C1 segment of cervical spinal cord (tissue), 14 donors: ENCODE measurements around the gene SEPTIN10.
"Not testable (repeated sequence)": the region's sequence is repeated elsewhere in the genome, so short reads cannot be mapped to it uniquely, and the experiment has no call there.

ENCODE experiments used
- DNase-seq, 14 donors: peaks; one replicate each; lab custom pipeline; 2025; lab: John Stamatoyannopoulos, UW

SEPTIN10 gene

DNA sequence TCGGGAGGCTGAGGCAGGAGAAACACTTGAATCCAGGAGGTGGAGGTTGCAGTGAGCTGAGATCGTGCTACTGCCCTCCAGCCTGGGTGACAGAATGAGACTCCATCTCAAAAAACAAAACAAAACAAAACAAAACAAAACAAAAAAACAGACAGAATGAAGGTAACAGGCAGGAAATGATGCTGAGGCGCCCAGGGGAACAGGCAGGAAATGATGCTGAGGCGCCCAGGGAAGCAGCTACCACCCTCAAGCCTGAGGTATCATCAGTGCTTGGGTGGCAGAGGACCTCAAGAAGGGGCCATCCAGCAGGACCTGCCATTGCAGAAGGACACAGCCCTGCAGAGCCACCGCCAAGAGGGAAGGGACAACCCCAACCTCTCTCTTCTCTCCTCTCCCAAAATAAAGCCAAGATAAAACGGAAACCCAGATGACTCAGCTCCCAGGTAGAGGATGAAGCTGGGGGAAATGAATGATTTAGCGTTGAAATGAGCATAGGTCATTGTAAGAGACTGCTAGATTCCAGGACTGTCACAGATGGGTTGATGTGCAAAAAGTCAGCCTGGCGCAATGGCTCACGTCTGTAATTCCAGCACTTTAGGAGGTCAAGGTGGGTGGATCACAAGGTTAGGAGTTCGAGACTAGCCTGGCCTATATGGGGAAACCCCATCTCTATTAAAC lies 19.7 kb upstream of the SEPTIN10 start:
- no peak for DNase-seq

DNA sequence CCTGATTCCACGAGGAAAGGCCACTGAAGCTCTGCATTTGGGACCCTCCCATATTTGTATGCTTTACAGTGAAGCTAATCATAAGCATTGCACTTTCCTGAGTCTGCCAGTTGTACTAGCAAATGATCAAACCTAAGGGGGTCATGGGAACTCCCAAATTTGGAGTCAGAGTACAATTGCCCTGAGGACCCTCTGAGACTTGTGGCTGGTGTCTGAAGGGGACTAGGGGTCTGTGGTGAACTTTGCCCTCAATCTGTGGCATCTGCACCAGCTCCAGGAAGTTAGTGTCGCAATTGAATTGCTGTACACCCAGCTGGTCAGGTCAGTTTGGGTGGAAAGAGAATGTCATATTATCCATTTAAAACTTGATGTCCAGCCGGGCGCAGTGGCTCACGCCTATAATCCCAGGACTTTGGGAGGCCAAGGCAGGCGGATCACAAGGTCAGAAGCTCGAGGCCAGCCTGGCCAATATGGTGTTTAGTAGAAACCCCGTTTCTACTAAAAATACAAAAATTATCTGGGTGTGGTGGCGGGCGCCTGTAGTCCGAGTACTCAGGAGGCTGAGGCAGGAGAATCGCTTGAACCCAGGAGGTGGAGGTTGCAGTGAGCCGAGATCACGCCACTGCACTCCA lies 18.5 kb upstream of the SEPTIN10 start:
- DNase-seq, result no peak

DNA sequence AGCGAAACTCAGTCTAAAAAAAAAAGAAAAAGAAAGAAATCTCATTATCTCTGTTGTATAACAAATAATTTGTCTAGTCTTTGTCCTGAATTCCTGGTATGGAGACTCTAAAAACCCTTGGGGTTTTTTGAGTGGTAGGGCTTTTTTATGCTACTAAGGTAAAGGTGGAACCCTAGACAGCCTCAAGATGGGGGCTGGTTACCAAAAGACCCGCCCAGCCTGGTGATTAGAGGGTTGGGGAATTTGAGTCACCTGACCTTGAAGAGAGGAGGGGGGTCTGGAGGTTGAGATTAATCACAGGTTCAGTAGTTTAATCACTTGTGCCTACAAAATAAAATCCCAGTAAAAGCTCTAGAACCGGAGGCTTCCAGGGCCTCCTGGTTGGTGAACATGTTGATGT lies 18.0 kb upstream of the SEPTIN10 start:
- no peak for DNase-seq

DNA sequence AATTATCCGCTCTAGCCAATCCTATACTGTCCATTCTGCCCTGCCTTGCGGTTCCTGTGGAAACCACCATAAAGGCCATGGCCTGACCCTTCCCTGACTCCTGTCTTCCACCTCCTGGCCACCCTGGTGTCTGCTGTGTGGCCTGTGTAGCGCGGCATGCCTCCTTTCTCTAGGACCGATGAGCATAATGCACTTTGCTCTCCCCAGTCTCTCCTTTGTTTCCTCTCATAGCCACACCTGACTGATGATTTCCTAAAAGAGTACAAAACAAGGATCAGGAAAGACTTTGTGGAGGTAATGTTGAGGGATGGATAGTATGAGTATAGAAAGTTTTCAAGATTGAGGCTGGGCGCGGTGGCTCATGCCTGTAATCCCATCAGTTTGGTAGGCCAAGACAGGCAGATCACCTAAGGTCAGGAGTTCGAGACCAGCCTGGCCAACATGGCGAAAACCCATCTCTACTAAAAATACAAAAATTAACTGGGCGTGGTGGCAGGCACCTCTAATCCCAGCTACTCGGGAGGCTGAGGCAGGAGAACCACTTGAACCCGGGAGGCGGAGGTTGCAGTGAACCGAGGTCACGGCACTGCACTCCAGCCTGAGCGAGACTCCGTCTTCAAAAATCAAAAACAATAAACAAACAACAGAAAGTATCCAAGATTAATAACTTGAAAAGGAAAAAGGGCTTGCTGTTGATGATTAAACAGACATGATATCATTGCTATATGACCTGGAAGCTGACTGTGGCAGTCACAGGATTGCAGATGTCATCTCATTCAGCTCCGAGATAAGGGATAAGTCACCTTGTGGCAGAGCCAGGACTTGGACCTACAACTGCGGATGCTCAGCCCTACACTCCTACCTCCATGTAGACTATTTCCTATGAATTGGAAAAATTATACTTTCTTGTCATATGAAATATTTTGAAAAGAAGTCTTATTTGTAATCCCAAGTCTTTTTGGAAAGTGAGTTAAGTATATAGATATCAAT lies 17.0 kb upstream of the SEPTIN10 start:
- no peak for DNase-seq

DNA sequence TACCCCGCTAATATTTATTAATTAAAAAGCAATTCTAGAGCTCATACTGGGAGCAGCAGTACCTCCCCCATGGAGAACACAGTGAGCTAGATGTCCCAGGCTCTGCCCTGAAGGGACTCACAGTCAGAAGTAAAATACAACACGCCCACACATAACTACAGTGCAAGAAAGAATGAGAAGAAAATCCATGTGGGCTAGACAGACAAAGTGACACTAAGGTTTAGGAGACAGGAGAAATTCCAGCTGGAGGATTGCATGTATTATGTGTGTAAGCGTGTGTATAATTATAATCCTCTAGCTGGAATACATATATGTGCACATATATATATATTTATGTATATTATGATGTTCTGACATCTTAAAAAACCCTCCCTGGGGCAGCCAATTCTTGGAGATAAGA lies 16.1 kb upstream of the SEPTIN10 start:
- DNase-seq, result no peak

DNA sequence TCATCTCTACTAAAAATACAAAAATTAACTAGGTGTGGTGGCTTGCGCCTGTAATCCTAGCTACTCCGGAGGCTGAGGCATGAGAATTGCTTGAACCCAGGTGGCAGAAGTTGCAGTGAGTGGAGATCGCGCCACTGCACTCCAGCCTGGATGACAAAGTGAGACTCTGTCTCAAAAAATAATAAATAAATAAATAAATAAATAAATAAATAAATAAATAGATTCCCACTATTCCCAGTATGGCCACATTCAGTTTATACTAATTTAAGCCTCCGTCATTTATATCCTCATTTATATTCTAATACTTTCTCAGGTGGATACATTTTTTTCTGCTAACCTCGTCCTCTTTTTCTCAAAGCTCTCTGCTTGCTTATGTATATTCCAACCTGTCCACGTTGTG lies 14.6 kb upstream of the SEPTIN10 start:
- not testable (repeated sequence) for DNase-seq

DNA sequence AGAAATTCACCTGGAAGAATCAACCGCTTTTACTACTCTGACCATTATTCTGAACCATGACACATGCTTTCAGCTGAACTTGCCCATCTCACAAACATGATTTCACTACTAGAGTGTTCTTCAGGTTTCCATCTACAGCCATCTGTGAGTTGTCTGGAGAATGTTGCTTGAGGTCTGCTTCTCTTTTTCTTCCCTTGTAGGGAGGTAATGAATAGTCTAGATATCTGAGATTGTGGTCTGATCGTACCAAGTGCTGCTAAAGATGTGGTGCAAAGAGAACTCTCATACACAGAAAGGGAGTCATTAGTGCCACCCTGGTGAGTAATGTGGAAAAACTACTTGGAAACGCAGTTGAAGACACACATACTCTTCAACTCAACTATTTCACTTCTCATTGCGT lies 10.6 kb upstream of the SEPTIN10 start:
- DNase-seq, result no peak

DNA sequence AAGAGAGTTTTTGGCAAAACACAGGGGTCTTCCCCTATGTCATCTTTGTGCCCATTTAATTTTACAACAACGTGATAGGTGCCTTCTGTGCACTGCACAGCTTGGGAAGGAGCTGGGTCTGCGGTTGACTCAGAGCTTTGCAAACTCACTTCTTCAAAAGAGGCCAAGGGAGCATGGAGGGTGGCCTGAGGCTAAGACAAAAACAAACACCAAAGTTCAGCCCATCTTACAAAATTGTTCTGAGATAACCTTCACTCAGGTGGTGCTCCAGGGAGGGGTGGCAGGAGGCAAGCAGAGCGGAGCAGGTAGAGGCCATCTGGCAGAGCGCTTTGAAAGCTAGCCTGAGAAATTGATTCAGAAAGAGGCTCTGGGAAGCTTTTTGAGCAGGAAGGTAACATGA lies 10.2 kb upstream of the SEPTIN10 start:
- no peak for DNase-seq

DNA sequence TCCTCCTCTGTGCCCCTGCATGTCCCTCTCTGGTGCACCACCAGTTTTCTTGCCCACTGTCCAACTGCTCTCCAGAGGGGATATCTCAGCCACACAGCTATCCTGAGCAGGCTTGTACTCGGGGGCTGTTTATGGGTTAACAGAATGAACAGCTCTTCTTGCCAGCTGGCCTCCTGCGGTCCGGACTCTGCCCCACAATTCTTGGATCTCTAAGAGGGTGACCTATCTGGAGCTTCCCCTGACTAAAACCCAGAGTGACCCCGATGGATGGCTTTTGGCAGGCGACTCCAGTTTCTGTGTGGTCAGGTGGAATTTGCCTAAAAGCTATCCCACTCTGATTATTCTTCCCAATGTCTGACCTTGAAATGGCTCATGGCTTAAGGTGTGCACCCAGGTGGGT lies 9.5 kb upstream of the SEPTIN10 start:
- DNase-seq, result no peak

DNA sequence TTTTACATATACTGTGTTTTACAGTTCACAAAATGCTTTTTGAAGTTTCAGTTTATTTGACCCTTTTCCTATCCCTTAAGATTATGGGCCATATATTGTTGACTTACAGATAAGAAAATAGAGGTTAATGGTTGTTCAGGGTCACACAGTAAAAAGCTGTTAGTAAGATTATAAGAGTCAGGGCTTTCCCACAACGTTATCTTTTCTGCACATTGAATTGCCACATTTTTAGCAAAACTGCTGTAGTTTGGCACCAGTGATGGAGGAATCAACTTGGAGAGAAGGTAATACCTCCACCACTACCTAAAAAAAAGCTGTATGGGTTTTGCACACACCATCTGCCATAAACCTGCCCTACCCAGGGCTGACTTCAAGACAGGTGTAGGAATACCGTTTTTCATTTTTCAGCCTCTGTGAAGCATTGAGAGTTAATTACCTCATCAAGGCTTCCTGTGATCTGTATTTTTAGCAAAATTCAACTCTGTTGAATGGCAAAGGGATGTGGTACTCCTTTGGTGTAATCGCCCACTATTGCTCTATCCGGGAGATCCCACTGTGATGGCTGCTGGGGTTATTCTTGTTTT lies 5.4 kb upstream of the SEPTIN10 start:
- no peak for DNase-seq

DNA sequence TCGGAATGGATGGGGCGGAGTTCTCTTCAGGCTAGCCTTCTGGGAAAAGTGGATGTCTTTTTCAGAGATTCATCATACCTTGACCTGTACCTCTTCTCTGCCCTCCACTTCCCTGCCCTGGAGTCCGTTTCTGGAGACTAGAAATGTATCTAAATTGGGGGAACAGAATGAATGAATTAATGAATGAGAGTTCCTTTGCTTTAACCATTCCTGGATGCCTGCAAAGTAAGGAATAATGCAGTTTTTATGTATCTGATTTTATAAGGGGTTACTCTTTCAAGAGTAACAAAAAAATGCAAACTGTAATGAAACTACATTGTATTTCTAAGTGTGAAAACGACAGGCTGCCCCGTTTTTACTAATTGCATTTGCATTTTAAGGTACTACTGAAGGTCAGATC lies 2.4 kb upstream of the SEPTIN10 start:
- DNase-seq, result no peak

DNA sequence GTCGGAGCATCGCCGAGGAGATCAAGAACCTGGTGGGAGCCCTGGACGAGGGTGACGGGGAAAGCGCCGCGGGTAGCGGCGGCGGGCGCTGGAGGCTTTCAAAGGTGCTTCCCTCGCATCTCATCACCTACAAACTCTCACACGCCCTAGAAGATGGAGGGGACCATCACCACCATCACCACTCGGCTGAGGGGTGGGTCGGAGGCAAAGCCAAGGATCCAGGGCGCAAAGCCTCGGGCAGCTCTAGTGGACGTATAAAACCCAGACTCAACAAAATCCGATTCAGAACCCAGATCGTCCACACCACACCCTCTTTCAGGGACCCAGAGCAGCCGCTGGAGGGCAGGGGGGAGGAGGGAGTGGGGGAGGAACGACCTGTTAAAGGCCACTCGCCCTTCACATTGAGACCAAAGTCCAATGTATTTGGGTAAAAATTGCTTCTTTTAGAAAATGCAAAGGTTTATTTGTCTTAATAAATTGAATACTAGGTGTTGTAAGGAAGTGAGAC lies 1.9 kb upstream of the SEPTIN10 start:
- no peak for DNase-seq

DNA sequence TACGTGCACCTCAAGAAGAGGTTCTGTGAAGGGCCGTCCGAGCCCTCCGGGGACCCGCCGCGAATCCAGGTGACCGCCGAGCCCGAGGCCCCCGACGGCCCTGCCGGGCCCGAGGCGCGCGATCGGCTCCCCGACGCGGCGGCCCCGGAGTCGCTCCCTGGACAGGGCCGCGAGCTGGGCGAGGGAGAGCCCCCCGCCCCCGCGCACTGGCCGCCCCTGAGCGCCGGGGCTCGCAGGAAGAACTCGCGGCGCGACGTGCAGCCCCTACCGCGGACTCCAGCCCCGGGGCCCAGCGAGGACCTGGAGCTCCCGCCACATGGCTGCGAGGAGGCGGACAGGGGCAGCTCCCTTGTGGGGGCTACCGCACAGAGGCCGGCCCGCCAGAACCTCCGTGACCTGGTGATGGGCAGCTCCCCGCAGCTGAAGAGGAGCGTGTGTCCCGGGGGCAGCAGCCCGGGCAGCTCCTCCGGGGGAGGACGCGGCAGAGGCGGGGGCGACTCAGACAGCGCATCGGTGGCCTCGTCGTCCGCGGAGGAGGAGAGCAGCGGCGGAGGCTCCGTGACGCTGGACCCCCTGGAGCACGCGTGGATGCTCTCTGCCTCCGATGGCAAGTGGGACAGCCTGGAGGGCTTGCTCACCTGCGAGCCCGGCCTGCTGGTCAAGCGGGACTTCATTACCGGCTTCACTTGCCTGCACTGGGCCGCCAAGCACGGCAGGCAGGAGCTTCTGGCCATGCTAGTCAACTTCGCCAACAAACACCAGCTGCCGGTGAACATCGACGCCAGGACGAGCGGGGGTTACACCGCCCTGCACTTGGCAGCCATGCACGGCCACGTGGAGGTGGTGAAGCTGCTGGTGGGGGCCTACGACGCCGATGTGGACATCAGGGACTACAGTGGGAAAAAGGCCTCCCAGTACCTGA lies 1.2 kb upstream of the SEPTIN10 start:
- DNase-seq, result peak in 1 of 14 donors; percentile 24

DNA sequence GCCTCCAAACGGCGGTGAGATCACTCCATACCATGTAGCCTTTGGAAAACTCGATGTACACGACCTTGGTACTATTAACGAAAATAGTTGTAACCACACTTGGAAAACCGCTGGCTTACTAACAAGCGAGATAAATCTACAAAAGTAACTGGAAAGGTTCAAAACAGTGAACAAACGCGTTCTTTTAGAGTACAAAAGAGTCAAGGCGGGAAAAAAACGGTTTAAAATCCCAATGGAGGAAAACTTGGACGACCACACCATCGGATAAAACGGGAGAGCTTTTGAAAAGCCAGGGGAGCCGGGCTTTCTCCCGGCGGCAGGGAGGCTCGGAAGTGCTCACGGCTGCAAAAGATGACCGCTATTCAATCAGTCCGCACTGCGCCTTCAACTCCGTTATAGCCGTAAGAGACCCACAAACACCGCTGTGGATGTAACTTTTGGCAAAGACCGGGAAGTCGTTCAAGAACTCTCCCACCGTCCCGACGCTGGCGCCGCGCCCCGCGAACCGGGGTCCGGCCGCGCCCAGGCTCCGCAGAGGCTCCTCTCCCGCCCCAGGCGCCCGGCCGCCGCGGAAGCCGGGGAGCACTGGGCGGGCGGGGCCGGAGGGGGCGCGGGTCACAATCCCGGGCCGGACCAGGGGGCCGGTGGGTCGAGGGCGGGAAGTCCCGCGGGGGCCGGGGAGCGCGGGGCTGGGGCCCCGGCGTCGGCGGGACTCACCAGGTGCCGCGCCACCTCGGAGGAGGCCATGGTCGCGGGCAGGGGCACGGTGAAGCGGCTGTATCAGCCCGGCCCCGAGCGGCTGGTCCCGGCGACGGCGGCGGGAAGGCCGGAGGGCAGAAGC lies 465 bp downstream of the SEPTIN10 start:
- peak in 6 of 14 donors; percentile 43 to 86 (median 69) for DNase-seq

DNA sequence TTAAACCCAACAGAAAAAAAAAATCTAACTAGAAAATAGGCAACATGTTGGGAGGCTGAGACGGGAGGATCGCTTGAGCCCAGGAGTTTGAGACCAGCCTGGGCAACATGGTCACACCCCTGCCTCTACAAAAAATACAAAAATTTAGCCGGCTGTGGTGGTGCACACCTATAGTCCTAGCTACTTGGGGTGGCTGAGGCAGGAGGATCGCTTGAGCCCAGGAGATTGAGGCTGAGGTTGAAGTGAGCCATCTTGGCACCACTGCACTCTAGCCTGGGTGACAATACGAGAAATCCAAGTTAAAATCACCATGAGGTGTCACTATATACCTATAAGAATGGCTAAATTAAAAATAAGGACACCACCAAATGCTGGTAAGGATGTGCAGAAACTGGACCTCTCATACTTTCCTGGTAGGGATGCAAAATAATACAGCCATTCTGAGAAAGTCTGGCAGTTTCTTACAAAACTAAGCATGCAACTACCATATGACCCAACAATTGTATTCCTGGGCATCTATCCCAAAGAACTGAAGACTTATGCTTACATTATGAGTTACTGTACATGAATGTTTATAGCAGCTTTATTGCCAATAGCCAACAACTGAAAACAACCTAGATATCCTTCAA lies 2.2 kb downstream of the SEPTIN10 start:
- DNase-seq, result no peak

DNA sequence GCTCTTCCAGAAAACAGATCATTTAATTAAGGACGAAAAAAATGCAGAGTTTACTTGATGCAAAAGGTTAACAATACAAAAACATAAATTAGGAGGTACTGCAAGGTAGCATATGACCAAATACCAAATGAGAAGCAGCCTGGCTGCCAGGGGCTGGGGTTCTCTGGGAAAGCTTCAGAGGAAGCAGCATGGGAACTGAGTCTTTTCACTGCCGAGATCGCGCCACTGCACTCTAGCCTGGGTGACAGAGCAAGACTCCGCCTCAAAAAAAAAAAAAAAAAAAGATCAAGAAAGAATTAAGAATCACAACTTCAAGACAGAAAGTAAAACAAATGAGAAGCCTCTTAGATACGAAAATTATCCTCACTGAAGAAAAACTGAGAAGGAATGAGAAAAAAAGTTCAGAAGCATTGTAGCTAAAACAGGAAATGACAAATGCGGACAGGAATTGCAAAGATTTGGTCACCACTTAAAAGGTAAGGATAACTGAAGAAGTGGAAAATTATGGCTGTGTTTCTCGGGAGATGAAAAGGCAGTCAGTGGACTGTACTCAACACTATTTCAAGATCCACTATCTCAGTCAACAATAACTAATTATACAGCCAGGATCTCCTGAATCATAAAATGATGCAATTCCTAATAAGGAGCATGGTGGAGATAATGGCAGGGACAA lies 4.3 kb downstream of the SEPTIN10 start:
- DNase-seq, result no peak

DNA sequence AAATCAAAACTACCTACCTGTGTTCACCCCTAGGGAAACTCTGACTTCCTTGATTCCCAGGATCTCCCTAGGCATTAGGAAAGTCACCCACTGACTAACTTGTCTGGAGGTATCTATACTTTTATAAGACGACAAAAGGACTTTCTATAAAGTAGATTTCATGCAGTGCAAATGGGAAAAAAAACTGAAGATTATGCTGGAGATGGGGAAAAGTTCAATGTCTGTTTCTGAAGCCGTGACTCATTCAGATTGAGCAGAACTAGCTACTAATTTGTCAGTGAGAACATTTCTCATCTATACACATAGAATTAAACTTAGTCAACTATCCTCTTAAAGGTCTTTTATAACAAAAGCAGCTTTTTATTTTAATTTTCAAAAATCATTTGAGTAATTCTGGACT lies 6.0 kb downstream of the SEPTIN10 start:
- DNase-seq, result no peak

DNA sequence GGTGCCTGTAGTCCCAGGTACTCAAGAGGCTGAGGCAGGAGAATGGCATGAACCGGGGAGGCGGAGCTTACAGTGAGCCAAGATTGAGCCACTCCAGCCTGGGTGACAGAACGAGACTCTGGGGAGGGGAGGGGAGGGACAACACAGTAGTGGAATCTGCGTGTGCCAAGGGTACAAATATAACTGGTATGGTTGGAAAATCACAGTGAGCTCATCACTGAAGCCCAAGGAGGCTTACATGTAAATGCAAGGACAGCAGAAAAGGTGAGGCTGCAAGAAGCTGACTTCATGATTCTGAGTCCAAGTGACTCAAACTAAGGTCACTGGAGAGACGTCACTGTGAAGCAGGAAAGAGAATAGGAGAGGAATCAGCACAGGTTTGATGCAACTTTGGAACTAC lies 9.2 kb downstream of the SEPTIN10 start:
- DNase-seq, result no peak
